Vagina (tissue), 2 donors: Measurements from ENCODE around the gene PRM1. TPM values are rescaled to one million over a fixed set of nuclear protein-coding genes. Genes with fewer than 3 reads are reported as not detected.

Experiments
- DNase-seq, 2 donors: peaks; one replicate each; pipeline ENCODE4 v3.0.0-alpha.2; 2017; ENCODE audit errors: extremely low spot score in 2 of 2
- H3K27ac ChIP-seq: fragments of 200-600 bp; sonication (generic); one replicate; pipeline ENCODE4 v1.5.1; 2019
- H3K27me3 ChIP-seq: fragments of 200-600 bp; sonication (generic); one replicate; pipeline ENCODE4 v1.5.1; 2019
- H3K36me3 ChIP-seq, 2 donors: fragments of 200-600 bp; sonication (generic); one replicate each; pipeline ENCODE4 v1.5.1; 2017 to 2019
- H3K4me1 ChIP-seq: fragments of 200-600 bp; sonication (generic); one replicate; pipeline ENCODE4 v1.5.1; 2019
- H3K4me3 ChIP-seq, 2 donors: fragments of 200-600 bp; sonication (generic); 1 replicate in 1 of 2; 2 replicates in 1 of 2; pipeline ENCODE4 v1.5.1; 2016 to 2019
- H3K9me3 ChIP-seq: fragments of 200-600 bp; sonication (generic); one replicate; pipeline ENCODE4 v1.5.1; 2019
- POLR2A ChIP-seq, 2 donors: fragments of 450-650 bp; IDR thresholded peaks; one replicate each; pipeline ENCODE4 v1.6.1; 2017; ENCODE audit warnings: antibody characterized with exemption in 2 of 2, mild to moderate bottlenecking in 2 of 2, moderate library complexity in 2 of 2
- POLR2AphosphoS5 ChIP-seq, 2 donors: sonication (generic); formaldehyde crosslinking; IDR thresholded peaks; one replicate each; pipeline ENCODE4 v1.9.0; 2017; ENCODE audit warnings: antibody characterized with exemption in 2 of 2, mild to moderate bottlenecking in 2 of 2, low read depth in 1 of 2; ENCODE audit not compliant: insufficient read depth in 1 of 2
- intact Hi-C: fragments of 100-400 bp; cut with DNase I; formaldehyde crosslinking; loops from one replicate; pipeline ENCODE4 v1.15.1; 2023
- total RNA-seq: library from RNA; depleted of rRNA; stranded (reverse); fragments of >200 nt; gene quantifications from one replicate; pipeline ENCODE4 v1.2.3, GENCODE V29; 2016
- TF ChIP-seq, protein P1 (sequence below), 3 experiments: fragments of 450-650 bp in 2 of 3; fragments of 200-600 bp in 1 of 3; sonication (generic) in 1 of 3; IDR thresholded peaks; one replicate each; pipeline ENCODE4 v1.5.1; 2017 to 2019; ENCODE audit warnings: antibody characterized with exemption in 3 of 3, mild to moderate bottlenecking in 2 of 3, moderate library complexity in 2 of 3

Gene PRM1
- total RNA-seq, 1 donor from 2014 or later, result not detected

DNA sequence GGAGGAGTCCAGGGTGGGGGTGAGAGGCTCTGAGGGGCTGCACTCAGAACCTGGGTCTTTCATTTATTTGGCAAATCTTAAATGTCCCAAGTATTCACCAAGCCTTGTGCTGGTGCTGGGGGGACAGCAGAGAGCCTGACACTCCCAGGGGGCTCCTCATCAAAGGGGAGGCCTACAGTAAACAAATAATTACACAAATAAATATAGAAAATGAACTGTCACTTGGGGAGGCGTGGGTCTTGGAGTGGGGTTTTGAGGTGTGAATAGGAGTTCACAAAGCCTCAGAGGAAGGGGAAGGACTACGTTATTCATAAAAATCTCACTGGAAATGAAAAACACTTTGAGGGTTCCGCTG is 15.2 kb upstream of the PRM1 start:
- DNase-seq, result no peak
- H3K36me3 ChIP-seq, result no peaks in the 10 kb centered on the region
- no peak overlapping the region for H3K27ac ChIP-seq
- H3K4me3 ChIP-seq, result no peak overlapping the region
- H3K27me3 ChIP-seq, result no peaks in the 10 kb centered on the region
- peaks cover 17% of the 10 kb centered on the region for H3K4me1 ChIP-seq
- no peaks in the 10 kb centered on the region for H3K9me3 ChIP-seq
- TF ChIP-seq, protein P1, sequence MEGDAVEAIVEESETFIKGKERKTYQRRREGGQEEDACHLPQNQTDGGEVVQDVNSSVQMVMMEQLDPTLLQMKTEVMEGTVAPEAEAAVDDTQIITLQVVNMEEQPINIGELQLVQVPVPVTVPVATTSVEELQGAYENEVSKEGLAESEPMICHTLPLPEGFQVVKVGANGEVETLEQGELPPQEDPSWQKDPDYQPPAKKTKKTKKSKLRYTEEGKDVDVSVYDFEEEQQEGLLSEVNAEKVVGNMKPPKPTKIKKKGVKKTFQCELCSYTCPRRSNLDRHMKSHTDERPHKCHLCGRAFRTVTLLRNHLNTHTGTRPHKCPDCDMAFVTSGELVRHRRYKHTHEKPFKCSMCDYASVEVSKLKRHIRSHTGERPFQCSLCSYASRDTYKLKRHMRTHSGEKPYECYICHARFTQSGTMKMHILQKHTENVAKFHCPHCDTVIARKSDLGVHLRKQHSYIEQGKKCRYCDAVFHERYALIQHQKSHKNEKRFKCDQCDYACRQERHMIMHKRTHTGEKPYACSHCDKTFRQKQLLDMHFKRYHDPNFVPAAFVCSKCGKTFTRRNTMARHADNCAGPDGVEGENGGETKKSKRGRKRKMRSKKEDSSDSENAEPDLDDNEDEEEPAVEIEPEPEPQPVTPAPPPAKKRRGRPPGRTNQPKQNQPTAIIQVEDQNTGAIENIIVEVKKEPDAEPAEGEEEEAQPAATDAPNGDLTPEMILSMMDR (IDR thresholded peaks at IDR 0.05), result no peak
- no peak for TF ChIP-seq POLR2A (IDR thresholded peaks at IDR 0.05)
- TF ChIP-seq POLR2AphosphoS5 (IDR thresholded peaks at IDR 0.05; ENCODE audit: insufficient read depth in 1 of 2, low read depth in 1 of 2), result no peak
- intact Hi-C loops, result no loop called here

DNA sequence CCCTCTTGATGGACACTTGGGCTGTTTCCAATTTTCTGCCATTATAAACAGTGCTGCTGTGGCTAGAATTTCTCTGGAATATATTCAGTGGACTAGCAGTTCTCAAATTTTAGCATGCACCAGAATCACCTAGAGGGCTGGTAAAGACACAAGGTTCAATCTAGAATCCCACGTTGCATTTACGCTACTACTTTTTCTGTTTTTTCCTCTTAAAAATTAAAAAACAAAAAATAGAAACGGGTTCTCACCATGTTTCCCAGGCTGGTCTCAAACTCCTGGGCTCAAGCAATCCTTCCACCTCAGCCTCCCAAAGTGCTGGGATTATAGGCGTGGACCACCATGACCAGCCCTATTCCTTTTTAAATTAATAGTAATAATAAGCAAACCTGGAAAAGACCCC is 14.5 kb upstream of the PRM1 start:
- no peaks in the 10 kb centered on the region for H3K9me3 ChIP-seq
- H3K27ac ChIP-seq, result no peak overlapping the region
- H3K27me3 ChIP-seq, result no peaks in the 10 kb centered on the region
- intact Hi-C loops, result no loop called here
- no peak for DNase-seq
- no peak overlapping the region for H3K4me3 ChIP-seq
- TF ChIP-seq, protein P1 (IDR thresholded peaks at IDR 0.05), result no peak
- TF ChIP-seq POLR2AphosphoS5 (IDR thresholded peaks at IDR 0.05; ENCODE audit: insufficient read depth in 1 of 2, low read depth in 1 of 2) (no peak), POLR2A (IDR thresholded peaks at IDR 0.05) (no peak)
- H3K36me3 ChIP-seq, result no peaks in the 10 kb centered on the region
- H3K4me1 ChIP-seq, result peaks cover 17% of the 10 kb centered on the region

DNA sequence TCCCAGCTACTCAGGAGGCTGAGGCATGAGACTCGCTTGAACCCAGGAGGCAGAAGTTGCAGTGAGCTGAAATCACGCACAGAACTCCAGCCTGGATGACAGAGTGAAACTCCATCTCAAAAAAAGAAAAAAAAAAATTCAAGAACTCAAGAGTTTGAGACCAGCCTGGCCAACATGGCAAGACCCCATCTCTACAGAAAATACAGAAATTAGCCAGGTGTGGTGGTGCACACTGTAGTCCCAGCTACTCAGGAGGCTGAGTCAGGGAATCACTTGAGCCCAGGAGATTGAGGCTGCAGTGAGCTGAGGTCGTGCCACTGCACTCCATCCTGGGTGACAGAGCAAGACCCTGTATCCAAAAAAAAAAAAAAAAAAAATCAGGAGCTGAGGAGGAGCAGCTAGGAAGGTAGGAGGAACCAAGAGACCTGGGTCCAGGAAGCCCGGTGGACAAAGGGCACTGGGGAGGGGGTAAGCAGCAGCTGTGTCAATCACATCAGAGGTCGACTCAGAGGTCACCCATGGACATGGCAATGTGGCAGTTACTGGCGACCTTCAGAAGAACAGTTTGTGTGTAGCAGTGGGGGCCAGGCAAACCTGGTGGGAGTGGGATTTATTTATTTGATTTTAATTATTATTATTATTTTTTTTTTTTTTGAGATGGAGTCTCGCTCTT is 11.1 kb upstream of the PRM1 start:
- TF ChIP-seq POLR2AphosphoS5 (IDR thresholded peaks at IDR 0.05; ENCODE audit: insufficient read depth in 1 of 2, low read depth in 1 of 2), result no peak
- TF ChIP-seq POLR2A (IDR thresholded peaks at IDR 0.05), result no peak
- TF ChIP-seq, protein P1 (IDR thresholded peaks at IDR 0.05), result no peak
- H3K9me3 ChIP-seq, result no peaks in the 10 kb centered on the region
- H3K4me1 ChIP-seq, result peaks cover 7% of the 10 kb centered on the region
- H3K27ac ChIP-seq, result no peak overlapping the region
- H3K36me3 ChIP-seq, result no peaks in the 10 kb centered on the region
- intact Hi-C loops, result no loop called here
- no peaks in the 10 kb centered on the region for H3K27me3 ChIP-seq
- H3K4me3 ChIP-seq, result no peak overlapping the region
- DNase-seq, result no peak

DNA sequence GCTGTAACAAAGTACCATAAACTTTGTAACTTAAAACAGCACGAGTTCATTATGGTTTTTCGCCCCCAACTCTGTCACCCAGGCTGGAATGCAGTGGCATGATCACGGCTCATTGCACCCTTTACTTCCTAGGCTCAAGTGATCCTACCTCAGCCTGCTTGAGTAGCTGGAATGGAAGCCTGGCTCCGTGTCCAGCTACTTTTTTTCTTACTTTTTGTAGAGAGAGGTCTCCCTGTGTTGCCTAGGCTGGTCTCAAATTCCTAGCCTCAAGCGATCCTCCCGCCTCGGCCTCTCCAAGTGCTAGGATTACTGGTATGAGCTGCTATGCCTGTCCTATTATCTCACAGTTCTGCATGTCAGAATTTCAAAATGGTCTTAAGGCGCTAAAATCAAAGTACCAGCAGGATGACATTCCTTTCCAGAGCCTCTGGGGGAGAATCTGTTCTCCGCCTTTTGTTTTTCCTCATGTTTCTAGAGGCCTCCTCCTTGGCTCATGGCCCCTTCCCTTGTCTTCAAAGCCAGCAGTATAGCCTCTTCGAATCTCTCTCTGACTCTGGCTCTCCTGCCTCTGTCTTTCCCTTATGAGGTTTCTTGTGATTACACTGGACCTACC is 10.1 kb upstream of the PRM1 start:
- TF ChIP-seq POLR2AphosphoS5 (IDR thresholded peaks at IDR 0.05; ENCODE audit: insufficient read depth in 1 of 2, low read depth in 1 of 2) (no peak), POLR2A (IDR thresholded peaks at IDR 0.05) (no peak)
- TF ChIP-seq, protein P1 (IDR thresholded peaks at IDR 0.05), result no peak
- H3K27me3 ChIP-seq, result no peaks in the 10 kb centered on the region
- no peak for DNase-seq
- H3K36me3 ChIP-seq, result no peaks in the 10 kb centered on the region
- no peak overlapping the region for H3K4me3 ChIP-seq
- no peaks in the 10 kb centered on the region for H3K4me1 ChIP-seq
- intact Hi-C loops, result no loop called here
- no peaks in the 10 kb centered on the region for H3K9me3 ChIP-seq
- H3K27ac ChIP-seq, result no peak overlapping the region
